ENCODE measurements around the gene UMOD.

UMOD gene

DNA sequence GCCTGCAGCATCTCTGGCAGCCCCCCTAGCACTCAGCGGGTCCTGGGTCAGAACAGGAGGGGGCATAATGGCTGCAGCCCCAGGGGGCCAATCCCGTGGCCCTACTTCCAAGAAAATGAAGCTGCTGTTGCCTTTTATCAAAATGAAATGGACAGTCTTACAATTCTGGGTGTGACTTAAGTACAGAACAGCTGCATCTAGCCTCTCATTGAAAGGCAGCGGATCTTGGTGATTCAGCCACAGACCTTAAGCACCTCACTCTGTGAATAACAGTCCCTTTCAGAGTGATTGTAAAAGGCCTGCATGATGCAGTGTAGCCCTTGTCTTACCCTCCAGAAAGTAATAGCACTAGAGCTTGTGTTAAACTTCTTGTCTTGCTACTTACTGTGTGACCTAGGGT is 11.5 kb upstream of the UMOD start:
- DNase-seq (ENCODE audit: low read depth in 4 of 4, low spot score in 1 of 4): no peak

DNA sequence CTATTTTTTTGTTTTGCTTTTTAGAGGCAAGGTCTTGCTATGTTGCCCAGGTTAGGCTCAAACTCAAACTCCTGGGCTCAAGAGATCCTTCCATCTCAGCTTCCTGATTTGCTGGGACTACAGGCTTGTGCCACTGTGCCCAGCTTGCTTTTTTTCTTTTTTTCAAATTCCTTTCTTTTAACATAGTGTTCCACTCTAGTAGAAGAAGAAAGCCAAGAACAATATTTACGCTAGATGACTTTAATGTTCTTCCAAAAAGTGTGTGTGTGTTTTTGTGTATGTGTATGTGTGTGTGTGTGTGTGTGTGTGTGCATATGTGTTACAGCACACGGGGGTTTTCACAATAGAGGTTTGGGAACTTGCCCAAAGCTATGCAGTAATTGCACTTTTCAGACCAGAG is 10.7 kb upstream of the UMOD start:
- no peak for DNase-seq (ENCODE audit: low read depth in 4 of 4, low spot score in 1 of 4)

DNA sequence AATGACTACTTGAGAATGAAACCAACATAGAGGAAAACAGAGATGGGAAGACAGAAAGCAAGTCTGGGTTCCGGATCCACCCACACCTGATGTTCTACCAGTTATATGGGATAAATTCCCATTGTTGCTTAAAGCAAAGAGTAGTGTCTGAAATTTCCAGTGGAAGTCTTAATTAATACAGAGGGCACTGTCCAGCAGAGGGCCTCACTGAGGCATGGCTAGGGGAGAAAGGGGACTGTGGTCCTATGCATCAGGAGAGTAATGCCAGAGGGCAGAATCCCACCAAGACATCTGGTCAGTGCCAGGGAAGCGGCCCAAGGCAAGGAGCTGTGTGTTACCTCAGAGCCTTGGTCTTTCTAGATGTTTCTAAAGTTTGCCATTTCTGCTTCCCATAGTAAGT is 7.5 kb upstream of the UMOD start:
- no peak for DNase-seq (ENCODE audit: low read depth in 4 of 4, low spot score in 1 of 4)

DNA sequence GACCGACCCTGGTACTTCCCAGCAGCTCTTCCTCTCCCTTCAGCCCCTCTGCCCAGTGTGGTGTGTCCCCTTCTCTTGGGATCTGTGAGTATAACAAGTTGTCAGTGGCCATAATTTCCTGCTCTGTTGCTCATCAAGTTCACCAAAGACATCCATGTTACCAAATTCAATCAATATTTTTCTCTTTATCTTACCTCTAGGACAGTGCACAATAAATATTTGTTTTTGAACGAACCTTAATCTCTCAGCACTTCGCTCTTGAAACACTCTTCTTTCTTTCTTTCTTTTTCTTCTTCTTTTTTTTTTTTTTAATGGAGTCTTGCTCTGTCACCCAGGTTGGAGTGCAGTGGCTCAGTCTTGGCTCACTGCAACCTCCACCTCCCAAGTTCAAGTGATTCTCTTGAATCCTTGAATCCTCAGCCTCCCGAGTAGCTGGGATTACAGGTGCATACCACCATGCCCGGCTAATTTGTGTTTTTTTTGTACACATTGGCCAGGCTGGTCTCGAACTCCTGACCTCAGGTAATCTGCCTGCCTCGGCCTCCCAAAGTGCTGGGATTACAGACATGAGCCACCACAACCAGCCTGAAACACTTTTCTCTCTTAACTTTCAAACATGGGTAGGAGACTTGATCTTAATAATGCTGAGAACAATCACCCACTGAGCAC is 2.7 kb upstream of the UMOD start:
- DNase-seq (ENCODE audit: low read depth in 4 of 4, low spot score in 1 of 4): no peak

DNA sequence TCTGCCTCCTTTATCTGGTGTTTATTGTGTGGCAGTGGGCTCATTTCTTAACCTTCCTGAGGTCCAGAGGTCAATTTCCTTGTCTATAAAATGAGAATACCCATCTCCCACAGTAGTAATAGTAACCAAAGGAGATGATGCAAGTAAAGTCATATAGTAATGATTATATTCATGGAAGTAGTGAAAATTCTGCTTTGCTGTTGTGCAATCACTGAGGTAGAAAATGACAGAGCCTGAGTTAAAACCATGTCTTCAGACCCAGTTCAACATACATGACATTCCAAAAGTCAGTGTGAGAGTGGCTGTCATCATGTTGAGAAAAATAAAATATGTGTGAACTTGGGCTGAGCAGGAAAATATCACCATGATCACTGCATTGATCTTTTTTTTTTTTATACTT is 864 bp upstream of the UMOD start:
- DNase-seq (ENCODE audit: low read depth in 4 of 4, low spot score in 1 of 4): no peak

DNA sequence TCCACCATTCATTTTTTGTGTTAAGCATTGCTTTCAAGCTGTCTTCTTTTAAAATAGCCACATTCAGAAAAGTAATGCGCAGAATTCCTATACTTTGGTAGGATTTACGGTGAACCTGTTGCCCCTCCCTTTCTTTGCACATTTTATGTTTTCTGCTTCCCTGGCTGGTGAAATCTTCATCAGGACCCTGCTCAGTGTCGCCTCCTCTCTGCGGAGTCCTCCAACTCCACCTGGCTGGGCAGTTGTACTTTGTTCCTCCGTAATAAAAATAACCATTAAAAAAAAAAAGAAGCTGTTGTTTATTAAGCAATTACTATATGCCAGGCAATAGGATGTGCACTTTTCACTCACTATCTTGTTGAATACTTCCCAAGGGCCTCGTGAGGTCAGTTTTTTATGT is 2.9 kb downstream of the UMOD start:
- DNase-seq (ENCODE audit: low read depth in 4 of 4, low spot score in 1 of 4): no peak

DNA sequence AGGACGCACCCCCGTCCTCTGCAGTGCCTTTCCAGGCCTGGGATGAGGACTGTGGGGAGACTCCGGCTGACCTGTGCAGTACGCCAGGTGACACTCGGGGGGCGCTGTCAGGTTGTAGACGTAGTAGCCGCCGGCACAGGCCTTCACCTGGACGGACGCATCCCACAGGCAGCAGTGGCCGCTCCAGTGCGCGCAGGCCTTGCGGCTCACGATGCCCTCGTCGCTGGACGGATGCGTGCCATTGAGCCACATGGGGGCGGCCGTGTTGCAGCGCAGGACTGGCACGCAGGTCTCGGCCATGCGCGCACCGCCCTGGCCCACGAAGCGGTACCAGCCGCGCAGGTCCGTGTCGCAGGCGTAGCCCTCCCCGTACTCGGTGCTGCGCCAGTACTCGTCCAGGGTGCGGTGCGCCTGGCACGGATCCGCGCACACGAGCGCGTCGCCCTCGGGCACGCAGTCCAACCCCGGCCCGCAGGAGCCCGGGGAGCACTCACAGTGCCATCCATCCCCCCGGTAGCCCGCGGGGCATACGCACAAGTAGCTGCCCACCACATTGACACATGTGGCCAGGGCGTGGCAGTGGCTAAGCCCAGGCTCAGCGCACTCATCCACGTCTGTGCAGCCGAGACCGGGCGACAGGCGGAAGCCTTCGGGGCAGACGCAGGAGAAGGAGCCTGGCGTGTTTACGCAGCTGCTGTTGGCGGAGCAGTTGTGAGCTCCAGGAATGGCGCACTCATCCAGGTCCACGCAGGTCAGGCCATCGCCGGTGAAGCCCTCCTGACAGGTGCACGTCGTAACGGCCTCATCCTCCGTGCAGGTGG is 3.9 kb downstream of the UMOD start:
- no peak for DNase-seq (ENCODE audit: low read depth in 4 of 4, low spot score in 1 of 4)

DNA sequence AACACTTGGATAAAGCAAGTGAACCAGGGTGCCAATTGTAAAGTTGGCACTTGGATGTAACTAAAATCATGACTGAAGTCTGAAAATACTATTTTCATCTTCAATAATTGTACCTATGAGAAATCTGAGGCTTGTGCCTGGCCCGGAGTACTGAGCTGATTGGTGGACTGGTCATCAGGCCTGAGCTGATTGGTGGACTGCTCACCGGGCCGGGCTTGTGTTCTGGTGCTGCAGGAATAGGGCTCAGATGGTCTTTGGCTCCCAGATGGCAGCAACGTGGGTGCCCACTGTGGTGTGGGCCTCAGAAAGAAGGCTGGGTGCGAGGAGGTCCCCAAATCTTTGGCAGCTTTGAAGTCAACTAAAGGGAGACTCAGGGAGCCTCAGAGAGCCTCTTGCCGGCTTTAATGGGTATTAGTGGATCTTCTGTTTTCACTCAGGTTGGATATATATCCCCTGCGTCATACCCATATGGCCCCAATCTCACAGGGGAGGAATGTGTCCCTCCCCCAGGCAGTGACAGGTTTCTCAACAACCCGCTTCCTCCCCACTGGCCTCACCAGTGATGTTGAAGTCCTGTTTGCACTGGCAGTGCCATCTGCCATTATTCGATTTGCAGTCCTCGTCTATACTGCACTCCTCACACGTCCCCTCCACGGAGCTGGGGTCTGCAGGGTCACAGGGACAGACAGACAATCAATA is 4.7 kb downstream of the UMOD start:
- no peak for DNase-seq (ENCODE audit: low read depth in 4 of 4, low spot score in 1 of 4)

DNA sequence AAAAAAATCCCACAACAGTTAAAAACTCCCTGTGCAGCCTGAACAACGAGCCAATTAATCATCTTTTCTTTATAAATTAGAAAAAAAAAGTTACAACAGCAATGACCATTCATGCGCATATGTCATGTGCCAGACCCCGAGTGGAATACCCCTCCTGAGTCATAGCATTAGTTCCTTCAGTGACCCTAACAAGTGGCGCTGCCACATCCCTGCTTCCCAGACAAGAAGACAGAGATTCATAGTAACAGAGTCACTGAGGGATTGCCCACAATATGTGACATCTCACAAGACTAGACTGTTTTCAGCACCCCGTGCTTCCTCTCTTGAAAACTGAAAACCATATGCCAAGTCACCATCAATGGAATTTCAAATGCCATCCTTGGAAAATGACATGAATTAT is 7.9 kb downstream of the UMOD start:
- no peak for DNase-seq (ENCODE audit: low read depth in 4 of 4, low spot score in 1 of 4)

DNA sequence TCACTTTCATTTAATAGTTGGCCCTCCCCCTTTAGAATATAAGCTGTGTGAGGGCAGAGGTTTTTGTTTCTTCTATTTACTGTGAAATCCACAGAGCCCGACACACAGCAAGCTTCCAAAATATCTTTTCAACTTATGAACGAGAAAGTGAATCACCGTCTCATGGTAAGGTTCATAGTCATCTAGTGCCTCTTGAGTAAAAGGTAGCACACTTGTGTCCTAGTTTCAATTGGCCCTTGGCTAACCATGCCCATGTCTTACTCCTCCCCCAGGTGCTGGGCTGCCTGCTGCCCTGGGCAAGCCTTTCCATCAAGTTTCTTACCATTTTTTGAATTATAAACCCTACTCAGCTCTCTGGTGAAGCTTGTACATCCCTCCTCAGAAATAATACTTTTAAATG is 12.8 kb downstream of the UMOD start:
- no peak for DNase-seq (ENCODE audit: low read depth in 4 of 4, low spot score in 1 of 4)

DNA sequence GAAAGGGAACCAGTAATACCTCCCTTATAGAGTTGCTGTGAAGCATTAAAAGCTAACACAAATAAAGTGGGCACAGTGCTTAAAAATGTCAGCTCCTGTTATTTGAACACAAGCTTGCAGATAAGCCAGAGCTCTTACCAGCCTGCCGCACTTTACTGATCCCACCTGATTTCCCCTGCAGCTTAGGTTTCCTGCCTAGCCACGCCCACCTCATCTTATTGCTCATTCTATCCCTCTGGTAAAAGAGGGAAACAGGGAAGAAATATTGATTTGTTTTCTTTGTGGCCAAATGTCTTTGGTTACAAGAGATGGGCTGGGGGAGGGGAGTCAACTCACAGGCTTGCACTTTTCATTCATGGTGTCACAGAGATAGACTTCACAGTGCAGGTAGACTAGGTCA is 15.6 kb downstream of the UMOD start:
- no peak for DNase-seq (ENCODE audit: low read depth in 4 of 4, low spot score in 1 of 4)

DNA sequence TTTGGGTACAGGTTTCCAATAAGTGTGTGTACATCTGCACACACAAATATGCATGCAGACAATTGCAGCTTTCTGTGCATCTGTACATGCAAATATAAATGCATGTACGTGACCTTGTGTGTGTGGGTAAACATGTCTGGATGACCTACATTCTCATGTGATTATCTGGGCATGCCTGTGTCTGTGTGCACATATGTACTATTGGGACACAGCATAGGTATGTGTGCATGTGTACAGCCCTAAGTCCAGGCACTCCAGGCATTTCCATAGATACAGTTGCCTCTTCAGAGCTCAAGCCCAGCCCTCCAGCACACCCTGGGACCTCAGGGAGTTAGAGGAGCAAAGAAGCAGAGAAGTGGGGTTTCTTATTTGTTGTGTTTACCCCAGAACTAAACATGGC is 18.1 kb downstream of the UMOD start:
- DNase-seq (ENCODE audit: low read depth in 4 of 4, low spot score in 1 of 4): no peak

DNA sequence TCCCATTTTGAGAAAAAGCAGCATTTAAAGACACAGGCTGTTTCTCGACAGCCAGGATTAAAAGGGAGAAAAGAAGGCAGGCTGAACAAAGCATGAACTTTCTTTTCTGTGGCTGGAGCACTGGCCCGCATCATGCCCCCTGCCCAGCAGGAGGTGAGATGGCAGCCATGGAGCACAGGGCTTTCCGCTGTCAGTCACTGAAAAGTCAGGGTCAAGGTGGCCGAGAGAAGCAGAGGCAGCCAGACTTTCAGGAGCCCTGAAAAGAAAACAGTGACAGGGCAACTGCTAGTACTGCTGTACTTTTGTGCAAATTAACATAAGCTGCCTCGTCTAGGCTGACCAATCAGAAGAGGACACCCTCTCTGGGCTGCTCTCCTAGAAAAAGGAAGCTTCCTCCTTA is 19.4 kb downstream of the UMOD start:
- no peak for DNase-seq (ENCODE audit: low read depth in 4 of 4, low spot score in 1 of 4)

DNA sequence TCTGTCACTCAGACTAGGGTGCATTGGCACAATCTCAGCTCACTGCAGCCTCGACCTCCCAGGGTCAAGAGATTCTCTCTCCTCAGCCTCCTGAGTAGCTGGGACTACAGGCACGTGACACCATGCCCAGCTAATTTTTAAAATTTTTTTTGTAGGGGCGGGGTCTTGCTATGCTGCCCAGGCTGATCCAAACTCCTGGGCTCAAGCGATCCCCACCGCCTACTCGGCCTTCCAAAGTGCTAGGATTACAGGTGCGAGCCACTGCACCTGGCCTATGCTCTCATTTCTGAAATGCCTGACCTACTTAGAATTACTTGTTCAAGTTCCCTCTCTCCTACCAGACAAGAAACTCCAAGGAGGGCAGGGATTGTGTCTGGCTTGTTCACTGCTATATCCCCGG is 20.1 kb downstream of the UMOD start:
- DNase-seq (ENCODE audit: low read depth in 4 of 4, low spot score in 1 of 4): no peak

DNA sequence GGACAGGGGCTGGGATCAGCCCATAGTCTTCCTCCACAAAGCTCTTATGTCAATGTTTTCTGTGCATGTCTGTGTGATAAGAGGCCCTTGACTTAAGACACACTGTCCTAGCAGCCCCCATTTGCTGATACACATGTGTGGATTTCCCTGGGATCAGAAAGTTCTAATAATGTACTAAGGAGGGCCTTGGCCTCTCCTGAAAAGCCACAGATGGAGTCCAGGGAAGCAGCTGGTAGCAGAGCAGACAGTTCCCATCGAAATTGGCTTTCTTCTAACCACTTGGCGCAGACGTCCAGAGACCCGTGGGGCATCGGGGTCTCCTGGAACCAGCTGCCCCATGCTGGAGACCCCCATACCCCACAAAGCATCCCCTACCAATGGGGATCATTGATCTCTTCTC is 20.9 kb downstream of the UMOD start:
- no peak for DNase-seq (ENCODE audit: low read depth in 4 of 4, low spot score in 1 of 4)

DNA sequence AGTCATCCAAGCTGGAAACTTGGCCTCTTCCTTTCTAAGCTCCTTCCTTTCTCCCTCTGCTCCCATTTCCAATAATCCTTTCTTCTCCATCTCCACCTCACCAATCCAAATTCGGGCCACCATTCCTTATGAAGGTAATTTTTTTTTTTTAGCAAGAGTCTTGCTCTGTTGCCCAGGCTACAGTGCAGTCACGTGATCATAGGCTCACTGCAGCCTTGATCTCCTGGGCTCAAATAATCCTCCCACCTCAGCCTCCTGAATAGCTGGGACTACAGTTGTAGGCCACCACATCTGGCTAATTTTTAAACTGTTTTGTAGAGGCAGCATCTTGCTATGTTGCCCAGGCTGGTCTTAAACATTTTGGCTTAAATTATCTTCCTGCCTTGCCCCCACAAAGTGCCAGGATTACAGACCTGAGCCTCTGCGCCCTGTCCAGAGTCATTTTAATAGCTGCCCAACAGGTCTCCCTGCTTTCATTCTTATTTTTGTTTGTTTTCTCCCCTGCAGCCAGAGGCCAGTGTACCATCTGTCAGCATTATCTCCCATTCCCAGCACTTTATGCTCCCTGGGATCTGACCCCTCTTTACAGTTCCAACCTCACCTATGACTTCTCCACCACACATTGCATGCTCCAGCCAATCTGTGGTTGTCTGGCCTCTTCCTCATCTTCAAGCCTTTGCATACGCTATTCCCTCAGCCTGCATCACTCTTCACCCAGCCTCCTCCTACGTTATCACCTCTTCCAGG is 22.9 kb downstream of the UMOD start:
- no peak for DNase-seq (ENCODE audit: low read depth in 4 of 4, low spot score in 1 of 4)

DNA sequence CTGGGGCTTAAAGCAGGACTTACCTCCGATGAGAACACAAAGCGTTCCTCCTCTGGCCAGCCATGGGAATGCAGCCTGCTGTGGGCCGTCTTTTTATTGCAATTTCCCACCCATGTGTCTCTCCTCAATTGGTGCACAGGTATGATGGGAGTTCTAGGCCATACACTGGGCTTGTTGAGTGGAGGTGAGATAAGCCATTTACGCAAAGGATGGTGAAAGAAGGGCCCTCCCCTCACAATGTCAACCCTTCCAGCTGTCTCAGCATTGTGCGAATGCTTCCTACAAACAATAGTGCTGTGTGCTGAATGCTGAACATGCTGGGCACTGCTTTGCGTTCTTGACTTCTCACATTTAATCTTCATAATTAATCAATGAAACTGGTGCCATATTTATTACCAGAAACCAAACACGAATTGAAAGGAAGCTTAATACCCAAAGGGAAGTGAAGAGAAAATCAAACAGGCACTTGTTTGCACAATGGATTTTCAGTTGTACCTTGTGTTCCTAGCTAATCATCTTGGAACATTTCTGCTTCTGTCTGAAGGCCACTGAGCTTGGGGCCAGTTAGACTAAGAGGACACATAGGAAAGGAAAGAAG is 25.0 kb downstream of the UMOD start, which contains the start of gene GP2:
Gene GP2, minus strand, starts transcription at position 70 of the 598 bp plus-strand sequence. CDS start 1,082 bp downstream, outside the sequence.
- no peak for DNase-seq (ENCODE audit: low read depth in 4 of 4, low spot score in 1 of 4)

DNA sequence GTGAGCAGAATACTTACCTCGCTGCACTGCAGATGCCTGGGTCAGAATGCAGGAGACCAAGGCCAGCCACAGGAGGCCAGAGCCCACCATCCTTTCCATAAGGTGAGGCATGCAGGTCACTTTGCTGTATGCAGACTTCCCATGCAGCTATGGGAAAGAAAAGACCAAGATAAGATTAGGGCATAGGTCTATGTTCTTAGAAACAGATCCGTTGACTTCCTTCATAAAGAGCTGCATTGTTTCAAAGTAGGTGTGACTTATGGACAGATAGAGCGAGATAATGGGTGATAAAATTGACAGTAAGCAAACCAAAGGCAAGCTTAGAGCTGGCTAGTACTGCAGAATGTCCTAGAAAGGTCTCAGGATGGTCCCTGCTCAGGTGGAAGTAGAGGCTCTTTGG is 26.2 kb downstream of the UMOD start:
- DNase-seq (ENCODE audit: low read depth in 4 of 4, low spot score in 1 of 4): no peak

DNA sequence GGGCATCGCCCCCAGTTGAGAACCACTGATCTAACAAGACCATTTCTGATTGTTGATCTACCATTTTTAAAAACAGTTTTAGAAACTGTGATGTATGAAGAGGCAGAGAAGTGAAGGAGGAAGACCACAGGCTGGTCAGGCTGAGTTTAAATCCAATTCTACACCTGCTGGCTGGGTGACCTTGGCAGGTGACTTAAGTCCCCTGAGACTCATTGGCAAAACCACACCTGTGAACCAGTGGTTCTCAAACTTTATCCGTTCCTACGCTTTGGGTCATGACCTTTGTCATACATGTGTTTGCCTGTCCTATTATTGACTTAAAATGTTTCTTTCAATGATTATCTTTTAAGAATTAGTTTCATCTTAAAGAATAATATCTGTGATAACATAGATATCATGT is 27.5 kb downstream of the UMOD start:
- DNase-seq (ENCODE audit: low read depth in 4 of 4, low spot score in 1 of 4): no peak

DNA sequence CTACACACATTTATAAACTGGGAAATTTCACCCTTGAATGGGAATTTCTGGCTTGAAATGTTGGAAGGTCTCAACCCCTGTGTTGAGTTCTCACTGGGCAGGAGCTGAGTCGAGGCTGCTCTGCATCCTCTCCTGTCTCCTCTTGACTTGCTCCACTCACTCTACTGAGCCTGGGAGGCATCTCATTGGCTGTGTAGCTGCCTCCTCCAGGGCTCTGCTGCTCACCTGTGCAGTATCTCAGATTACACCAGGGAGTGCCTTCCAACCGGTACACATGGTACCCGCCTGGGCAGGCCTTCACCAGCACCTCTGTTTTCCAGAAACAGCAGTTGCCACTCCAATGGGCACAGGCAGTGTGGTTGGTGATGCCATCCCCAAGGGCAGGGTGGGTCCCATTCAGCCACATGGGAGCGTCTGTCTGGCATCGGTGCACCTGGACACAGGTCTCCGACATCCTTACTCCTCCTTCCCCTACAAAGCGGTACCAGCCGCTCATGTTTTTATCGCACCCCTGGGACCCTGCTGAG is 28.9 kb downstream of the UMOD start:
- no peak for DNase-seq (ENCODE audit: low read depth in 4 of 4, low spot score in 1 of 4)

DNA sequence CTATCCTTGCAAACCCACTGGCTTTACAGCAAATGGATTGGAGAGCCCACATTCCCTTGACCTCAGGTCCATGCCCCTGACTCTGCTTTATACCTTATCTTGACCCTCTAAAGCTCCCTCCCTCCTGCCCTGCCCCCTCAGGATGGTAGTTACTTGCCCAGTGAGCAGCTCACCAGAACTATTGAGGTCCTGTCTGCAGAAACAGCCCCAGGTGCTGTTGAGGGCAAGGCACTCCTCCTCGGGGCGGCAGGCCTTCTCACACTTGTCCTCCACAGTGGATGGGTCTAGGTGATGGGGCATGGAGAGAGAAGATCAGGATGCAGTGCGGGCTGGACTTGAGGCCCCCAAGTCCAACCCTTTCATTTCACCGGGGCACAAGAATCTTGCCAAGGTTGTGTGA is 29.8 kb downstream of the UMOD start:
- DNase-seq (ENCODE audit: low read depth in 4 of 4, low spot score in 1 of 4): no peak

All from stimulated activated CD4-positive, alpha-beta T cell treated with anti-CD3 and anti-CD28 coated beads, Interleukin-1b, Interleukin-23, amount 100 ng/mL, for 24 hours (primary cell).